ENCODE data around the gene CNKSR2.

- no peak for TF ChIP-seq EZH2 (IDR thresholded peaks at IDR 0.05)
- TF ChIP-seq CTCF (IDR thresholded peaks at IDR 0.05) = no peak
- no peak for TF ChIP-seq EZH2phosphoT487 (IDR thresholded peaks at IDR 0.05)
Measured at GRCh38 chrX:21565025-21565424, 190.8 kb downstream of the CNKSR2 start.

Data from neural progenitor cell (in vitro differentiated cells).